Gastrocnemius medialis (tissue), 4 donors: ENCODE measurements around the gene NUDT13.
A peak's percentile ranks its signal among the peaks of the same experiment; 100 is the strongest.

Source experiments
- CTCF ChIP-seq, 5 experiments: fragments of 450-650 bp in 3 of 5; fragments of 200-600 bp in 2 of 5; sonication (generic) in 2 of 5; IDR thresholded peaks in 4 of 5; conservative IDR thresholded peaks in 1 of 5; 1 replicate in 4 of 5; 2 replicates in 1 of 5; pipeline ENCODE4 v1.5.1; 2016 to 2019; ENCODE audit warnings: antibody characterized with exemption in 5 of 5, mild to moderate bottlenecking in 3 of 5, moderate library complexity in 3 of 5
- POLR2A ChIP-seq, 2 donors: fragments of 450-650 bp; IDR thresholded peaks; one replicate each; pipeline ENCODE4 v1.6.1; 2017; ENCODE audit warnings: antibody characterized with exemption in 2 of 2, mild to moderate bottlenecking in 2 of 2, moderate library complexity in 2 of 2

DNA sequence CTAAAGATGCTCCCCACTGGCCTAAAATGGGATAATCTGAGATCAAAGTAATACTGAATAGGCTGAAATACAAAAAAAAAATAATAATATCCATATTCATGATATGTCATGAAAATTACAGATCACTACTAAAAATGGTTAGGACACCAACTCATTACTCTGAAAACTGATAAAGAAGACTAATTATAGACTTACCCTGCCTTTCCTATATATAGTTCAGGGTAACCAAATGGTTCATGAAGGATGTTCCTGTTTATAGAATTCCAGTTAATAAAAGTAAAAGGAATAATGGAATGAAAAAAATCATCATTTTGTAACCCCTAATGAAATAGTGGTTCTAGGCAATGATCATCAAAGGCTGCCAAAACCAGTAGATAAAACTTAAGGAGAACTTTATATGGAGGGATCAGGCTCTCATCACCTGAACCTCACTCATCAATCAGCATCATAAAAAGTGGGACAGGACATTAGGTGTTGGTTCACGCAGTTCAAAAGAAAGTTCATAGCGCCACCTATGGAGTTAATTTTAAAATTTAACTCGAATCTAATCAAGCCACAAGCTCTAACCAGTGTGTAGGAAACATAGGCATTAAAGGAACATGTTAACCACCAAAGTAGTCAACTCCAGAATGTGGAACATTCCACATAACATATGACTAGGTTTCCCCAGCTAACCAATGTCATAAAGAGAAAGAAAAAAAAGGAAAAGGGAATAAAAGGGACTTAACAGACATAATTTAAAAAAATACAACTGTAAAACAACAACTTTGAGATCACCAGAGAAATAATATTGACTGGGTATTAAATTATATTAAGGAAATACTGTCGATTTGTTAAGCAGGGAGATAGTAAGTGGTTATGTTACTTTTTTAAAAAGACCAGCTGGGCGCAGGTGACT is 49.3 kb upstream of the NUDT13 start:
- TF ChIP-seq CTCF (IDR thresholded peaks at IDR 0.05 in 4 of 5, conservative IDR thresholded peaks at IDR 0.05 in 1 of 5) (peak in 2 of 5 experiments; percentile 15 to 43), POLR2A (IDR thresholded peaks at IDR 0.05) (no peak)
